ENCODE measurements around the gene ATP9A.
"Not testable (repeated sequence)": the region's sequence is repeated elsewhere in the genome, so short reads cannot be mapped to it uniquely, and the experiment has no call there.

ATP9A gene

GRCh38 chr20:51688600-51689244 lies 79.5 kb downstream of the ATP9A start:
- no peak for DNase-seq (ENCODE audit: low read depth)

- no peak for DNase-seq (ENCODE audit: low read depth)
Measured at GRCh38 chr20:51687630-51688029, 80.6 kb downstream of the ATP9A start.

GRCh38 chr20:51687108-51687507 lies 81.1 kb downstream of the ATP9A start:
- DNase-seq (ENCODE audit: low read depth): no peak

GRCh38 chr20:51685494-51685893 lies 82.7 kb downstream of the ATP9A start:
- not testable (repeated sequence) for DNase-seq (ENCODE audit: low read depth)

- DNase-seq (ENCODE audit: low read depth): no peak
Measured at GRCh38 chr20:51680067-51680749, 88.0 kb downstream of the ATP9A start.

- no peak for DNase-seq (ENCODE audit: low read depth)
Measured at GRCh38 chr20:51679254-51679921, 88.8 kb downstream of the ATP9A start.

GRCh38 chr20:51678026-51678697 lies 90.0 kb downstream of the ATP9A start:
- DNase-seq (ENCODE audit: low read depth): no peak

GRCh38 chr20:51668947-51669346 lies 99.2 kb downstream of the ATP9A start:
- no peak for DNase-seq (ENCODE audit: low read depth)

GRCh38 chr20:51668515-51668914 lies 99.7 kb downstream of the ATP9A start:
- no peak for DNase-seq (ENCODE audit: low read depth)

- no peak for DNase-seq (ENCODE audit: low read depth)
Measured at GRCh38 chr20:51667491-51667890, 100.7 kb downstream of the ATP9A start.

- no peak for DNase-seq (ENCODE audit: low read depth)
Measured at GRCh38 chr20:51667002-51667408, 101.2 kb downstream of the ATP9A start.

- no peak for DNase-seq (ENCODE audit: low read depth)
Measured at GRCh38 chr20:51666126-51666525, 102.1 kb downstream of the ATP9A start.

- DNase-seq (ENCODE audit: low read depth): no peak
Measured at GRCh38 chr20:51665543-51666118, 102.6 kb downstream of the ATP9A start.

- DNase-seq (ENCODE audit: low read depth): peak; percentile 40
Measured at GRCh38 chr20:51661609-51662178, 106.5 kb downstream of the ATP9A start.

GRCh38 chr20:51660672-51661608 lies 107.2 kb downstream of the ATP9A start:
- DNase-seq (ENCODE audit: low read depth): no peak

- DNase-seq (ENCODE audit: low read depth): no peak
Measured at GRCh38 chr20:51659491-51660050, 108.6 kb downstream of the ATP9A start.

- DNase-seq (ENCODE audit: low read depth): no peak
Measured at GRCh38 chr20:51656726-51657260, 111.4 kb downstream of the ATP9A start.

GRCh38 chr20:51656089-51656488 lies 112.1 kb downstream of the ATP9A start:
- DNase-seq (ENCODE audit: low read depth): not testable (repeated sequence)

GRCh38 chr20:51654495-51654894 lies 113.7 kb downstream of the ATP9A start:
- no peak for DNase-seq (ENCODE audit: low read depth)

- DNase-seq (ENCODE audit: low read depth): no peak
Measured at GRCh38 chr20:51654060-51654459, 114.1 kb downstream of the ATP9A start.
